ENCODE results near the gene GRB2. TPM values are rescaled to one million over a fixed set of nuclear protein-coding genes. Genes with fewer than 3 reads are reported as not detected.
"Not testable (repeated sequence)": the region's sequence is repeated elsewhere in the genome, so short reads cannot be mapped to it uniquely, and the experiment has no call there.

Gene GRB2
- total RNA-seq, 8 experiments from 2014 or later: 37.1 to 76.5 (median 43.9) TPM

DNA sequence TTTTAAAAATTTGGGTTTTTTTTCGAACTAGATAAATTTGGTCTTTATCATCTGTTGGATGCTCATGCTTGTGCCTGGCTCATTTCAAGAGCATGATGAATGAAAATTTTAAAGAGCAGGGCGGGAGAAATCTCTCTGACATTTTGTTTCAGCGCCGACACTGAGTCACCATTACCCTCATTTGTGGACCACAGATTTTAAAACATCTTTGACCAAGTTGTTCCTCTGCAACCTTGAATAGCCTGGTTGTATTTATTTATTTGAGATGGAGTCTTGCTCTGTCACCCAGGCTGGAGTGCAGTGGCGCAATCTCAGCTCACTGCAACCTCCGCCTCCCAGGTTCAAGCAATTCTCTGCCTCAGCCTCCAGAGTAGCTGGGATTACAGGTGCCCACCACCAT lies 29.0 kb upstream of the GRB2 start:
- H3K4me1 ChIP-seq (replicated peaks in 1 of 2): peaks cover 13 to 37% of the 10 kb centered on the region in 2 donors
- in situ Hi-C loops (cut with MboI; ENCODE audit: low pct_unique_long_range_greater_than_20kb in 2 of 9, low sequenced_read_pairs in 9 of 9, unreplicated experiment in 9 of 9); H3K4me3 ChIP-seq; H3K27ac ChIP-seq; ATAC-seq (replicated peaks in 6 of 8): not testable (repeated sequence)
- 60 to 100% (median 77%) methylated on average over 1 to 5 of the region's 6 CpGs for WGBS, 10 experiments

- in situ Hi-C loops (cut with MboI; ENCODE audit: low pct_unique_long_range_greater_than_20kb in 2 of 9, low sequenced_read_pairs in 9 of 9, unreplicated experiment in 9 of 9): no loop called here
- peaks cover 21 to 45% of the 10 kb centered on the region in 2 donors for H3K4me1 ChIP-seq (replicated peaks in 1 of 2)
- H3K27ac ChIP-seq: peak overlapping the region; percentile 55 to 88
- no peak overlapping the region for H3K4me3 ChIP-seq
- peak in 5 of 8 experiments; percentile 78 to 85 (median 81) for ATAC-seq (replicated peaks in 6 of 8)
- WGBS, 10 experiments: 0 to 80% (median 25%) methylated on average over 1 to 5 of the region's 6 CpGs; no CpG with 5 or more reads in 1 of the 10 experiments
These were observed 27.8 kb upstream of the GRB2 start for GRCh38 chr17:75433218-75433783.

- Histone ChIP-seq H3K4me1 (replicated peaks in 1 of 2) (peaks cover 23 to 47% of the 10 kb centered on the region in 2 donors), H3K27ac (no peak overlapping the region), H3K4me3 (no peak overlapping the region)
- ATAC-seq (replicated peaks in 6 of 8): peak in 5 of 8 experiments; percentile 4 to 52 (median 23)
- WGBS, 10 experiments: 20 to 94% (median 68%) methylated on average over 1 to 7 of the region's 11 CpGs
- in situ Hi-C loops (cut with MboI; ENCODE audit: low pct_unique_long_range_greater_than_20kb in 2 of 9, low sequenced_read_pairs in 9 of 9, unreplicated experiment in 9 of 9): no loop called here
These were observed 24.9 kb upstream of the GRB2 start for GRCh38 chr17:75430159-75430974.

GRCh38 chr17:75428543-75429469 lies 23.3 kb upstream of the GRB2 start:
- H3K4me1 ChIP-seq (replicated peaks in 1 of 2): peaks cover 19 to 32% of the 10 kb centered on the region in 2 donors
- no peak overlapping the region for H3K4me3 ChIP-seq
- ATAC-seq (replicated peaks in 6 of 8): peak in 6 of 8 experiments; percentile 29 to 59 (median 40)
- in situ Hi-C loops (cut with MboI; ENCODE audit: low pct_unique_long_range_greater_than_20kb in 2 of 9, low sequenced_read_pairs in 9 of 9, unreplicated experiment in 9 of 9): no loop called here
- peak overlapping the region; percentile 37 to 51 for H3K27ac ChIP-seq
- 33 to 89% (median 71%) methylated on average over 3 to 13 of the region's 17 CpGs for WGBS, 10 experiments

DNA sequence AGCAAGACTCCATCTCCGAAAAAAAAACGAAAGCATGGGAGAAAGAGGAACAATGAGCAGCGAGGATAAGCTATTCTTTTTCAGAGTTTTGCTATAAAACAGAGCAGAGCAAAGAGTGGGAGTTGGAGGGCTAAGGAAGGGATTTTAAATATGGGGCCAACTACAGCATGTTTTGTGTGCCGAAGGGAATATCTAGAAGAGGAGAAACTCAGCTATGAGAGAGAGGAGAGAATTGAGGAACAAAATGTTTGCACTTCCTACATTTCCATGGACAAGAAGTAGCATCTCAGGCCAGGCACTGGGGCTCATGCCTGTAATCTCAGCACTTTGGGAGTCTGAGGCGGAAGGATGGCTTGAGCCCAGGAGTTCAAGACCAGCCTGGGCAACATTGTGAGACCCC lies 13.1 kb upstream of the GRB2 start:
- 46 to 94% (median 63%) methylated on average over 2 to 5 of the region's 5 CpGs; no CpG with 5 or more reads in 2 of the 10 experiments for WGBS, 10 experiments
- in situ Hi-C loops (cut with MboI; ENCODE audit: low pct_unique_long_range_greater_than_20kb in 2 of 9, low sequenced_read_pairs in 9 of 9, unreplicated experiment in 9 of 9): loop anchor here in 2 of 9 experiments (25.0 kb wide), 2 partner anchors 106 to 131 kb away; partner anchors contain the start of gene SLC25A19 (in 1 of the 2)
- Histone ChIP-seq H3K4me3 (no peak overlapping the region), H3K4me1 (replicated peaks in 1 of 2) (no peaks in the 10 kb centered on the region), H3K27ac (no peak overlapping the region)
- no peak for ATAC-seq (replicated peaks in 6 of 8)

GRCh38 chr17:75417054-75417580 lies 11.6 kb upstream of the GRB2 start:
- no peak overlapping the region for H3K4me3 ChIP-seq
- ATAC-seq (replicated peaks in 6 of 8): no peak
- no peak overlapping the region for H3K27ac ChIP-seq
- WGBS, 10 experiments: 3 to 100% (median 52%) methylated on average over 2 to 8 of the region's 9 CpGs
- in situ Hi-C loops (cut with MboI; ENCODE audit: low pct_unique_long_range_greater_than_20kb in 2 of 9, low sequenced_read_pairs in 9 of 9, unreplicated experiment in 9 of 9): loop anchor here in 2 of 9 experiments (25.0 kb wide), 2 partner anchors 105 to 130 kb away; partner anchors contain the start of gene SLC25A19 (in 1 of the 2)
- H3K4me1 ChIP-seq (replicated peaks in 1 of 2): no peaks in the 10 kb centered on the region

DNA sequence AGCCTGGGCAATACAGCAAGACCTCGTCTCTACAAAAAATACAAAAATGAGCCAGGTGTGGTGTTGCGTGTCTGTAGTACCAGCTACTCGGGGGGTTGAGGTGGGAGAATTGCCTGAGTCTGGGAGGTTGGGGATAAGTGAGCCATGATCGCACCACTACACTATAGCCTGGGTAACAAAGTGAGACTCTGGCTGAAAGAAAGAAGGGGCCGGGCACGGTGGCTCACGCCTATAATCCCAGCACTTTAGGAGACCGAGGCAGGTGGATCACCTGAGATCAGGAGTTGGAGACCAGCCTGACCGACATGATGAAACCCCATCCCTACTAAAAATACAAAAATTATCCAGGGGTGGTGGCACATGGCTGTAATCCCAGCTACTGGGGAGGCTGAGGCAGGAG lies 10.5 kb upstream of the GRB2 start:
- WGBS, 10 experiments: 38 to 91% (median 73%) methylated on average over 1 to 5 of the region's 9 CpGs; no CpG with 5 or more reads in 4 of the 10 experiments

DNA sequence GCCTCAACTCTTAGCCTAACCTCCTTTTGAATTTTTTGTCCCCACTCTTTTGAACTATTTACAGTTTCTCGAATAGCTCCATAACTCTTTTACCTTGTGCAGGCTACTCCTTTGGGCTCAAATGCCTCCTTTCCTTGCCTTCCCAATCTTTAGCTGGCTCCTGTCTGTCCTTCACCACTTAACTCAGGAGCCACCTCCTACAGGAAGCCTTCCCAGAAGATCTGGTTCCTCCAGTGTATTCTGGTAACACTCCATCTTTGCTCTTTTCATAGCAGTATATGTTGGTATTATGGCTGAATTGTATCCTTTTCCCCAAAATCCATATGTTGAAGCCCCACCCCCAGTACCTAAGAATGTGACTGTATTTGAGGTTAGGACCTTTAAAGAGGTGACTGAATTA lies 9.0 kb upstream of the GRB2 start:
- in situ Hi-C loops (cut with MboI; ENCODE audit: low pct_unique_long_range_greater_than_20kb in 2 of 9, low sequenced_read_pairs in 9 of 9, unreplicated experiment in 9 of 9): loop anchor here in 2 of 9 experiments (25.0 kb wide), 2 partner anchors 102 to 127 kb away; partner anchors contain the start of gene SLC25A19 (in 1 of the 2)
- no peaks in the 10 kb centered on the region for H3K4me1 ChIP-seq (replicated peaks in 1 of 2)
- WGBS, 10 experiments: 0 to 89% (median 59%) methylated on average over 1 of the region's 1 CpG; no CpG with 5 or more reads in 2 of the 10 experiments
- H3K4me3 ChIP-seq: no peak overlapping the region
- ATAC-seq (replicated peaks in 6 of 8): no peak
- no peak overlapping the region for H3K27ac ChIP-seq

More for the DNA sequence above, 10.5 kb upstream of the GRB2 start:
- in situ Hi-C loops (cut with MboI; ENCODE audit: low pct_unique_long_range_greater_than_20kb in 2 of 9, low sequenced_read_pairs in 9 of 9, unreplicated experiment in 9 of 9): loop anchor here in 2 of 9 experiments (25.0 kb wide), 2 partner anchors 104 to 129 kb away; partner anchors contain the start of gene SLC25A19 (in 1 of the 2)
- no peak overlapping the region for H3K4me3 ChIP-seq
- H3K27ac ChIP-seq: no peak overlapping the region
- H3K4me1 ChIP-seq (replicated peaks in 1 of 2): no peaks in the 10 kb centered on the region
- no peak for ATAC-seq (replicated peaks in 6 of 8)

GRCh38 chr17:75412455-75413317 lies 7.2 kb upstream of the GRB2 start:
- ATAC-seq (replicated peaks in 6 of 8): peak; percentile 50 to 84 (median 72)
- Histone ChIP-seq H3K4me3 (peak overlapping the region in 1 of 5 donors; percentile 0), H3K4me1 (replicated peaks in 1 of 2) (no peaks in the 10 kb centered on the region), H3K27ac (no peak overlapping the region)
- 0 to 67% (median 3%) methylated on average over 1 to 8 of the region's 8 CpGs; no CpG with 5 or more reads in 1 of the 10 experiments for WGBS, 10 experiments
- in situ Hi-C loops (cut with MboI; ENCODE audit: low pct_unique_long_range_greater_than_20kb in 2 of 9, low sequenced_read_pairs in 9 of 9, unreplicated experiment in 9 of 9): loop anchor here in 2 of 9 experiments (25.0 kb wide), 2 partner anchors 100 to 125 kb away; partner anchors contain the start of gene SLC25A19 (in 1 of the 2)

DNA sequence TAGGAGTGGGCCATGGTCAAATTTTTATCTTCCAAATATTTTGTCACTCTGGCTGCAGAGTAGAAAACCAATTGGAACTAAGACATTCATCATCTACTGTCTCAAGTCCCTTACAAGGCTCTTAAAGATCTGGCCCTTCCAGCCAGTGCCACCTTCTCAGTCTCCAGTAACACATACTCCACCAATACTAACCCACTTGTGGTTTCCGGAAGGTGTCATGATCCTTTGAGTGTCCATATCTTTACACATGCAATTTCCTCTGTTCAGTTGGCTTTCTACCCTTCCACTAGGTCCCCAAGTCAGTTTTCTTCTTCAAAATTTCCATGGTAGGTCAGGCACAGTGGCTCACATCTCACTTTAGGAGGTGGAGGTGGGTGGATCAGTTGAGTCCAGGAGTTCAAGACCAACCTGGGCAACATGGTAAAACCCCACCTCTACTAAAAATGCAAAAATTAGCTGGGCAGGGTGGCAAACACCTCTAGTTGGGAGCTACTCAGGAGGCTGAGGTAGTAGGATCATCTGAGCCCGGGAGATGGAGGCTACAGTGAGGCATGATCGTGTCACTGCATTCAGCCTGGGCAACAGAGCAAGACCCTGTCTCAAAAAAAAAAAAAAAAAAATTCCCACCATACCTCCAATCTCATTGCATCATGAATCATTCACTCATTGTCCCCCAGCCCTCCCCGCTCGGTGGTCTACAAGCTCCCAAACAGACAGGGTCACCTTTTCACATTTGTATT lies 6.0 kb upstream of the GRB2 start:
- no peak for ATAC-seq (replicated peaks in 6 of 8)
- WGBS, 10 experiments: 33 to 100% (median 100%) methylated on average over 1 to 3 of the region's 5 CpGs; no CpG with 5 or more reads in 2 of the 10 experiments
- H3K4me1 ChIP-seq (replicated peaks in 1 of 2): peaks cover 2% of the 10 kb centered on the region in 2 donors

GRCh38 chr17:75410141-75410540 lies 4.7 kb upstream of the GRB2 start:
- peaks cover 3 to 4% of the 10 kb centered on the region in 2 donors for H3K4me1 ChIP-seq (replicated peaks in 1 of 2)
- ATAC-seq (replicated peaks in 6 of 8): no peak
- H3K4me3 ChIP-seq: no peak overlapping the region
- in situ Hi-C loops (cut with MboI; ENCODE audit: low pct_unique_long_range_greater_than_20kb in 2 of 9, low sequenced_read_pairs in 9 of 9, unreplicated experiment in 9 of 9): loop anchor here in 2 of 9 experiments (25.0 kb wide), 2 partner anchors 98 to 123 kb away; partner anchors contain the start of gene SLC25A19 (in 1 of the 2)
- WGBS, 10 experiments: 14 to 95% (median 72%) methylated on average over 2 to 3 of the region's 4 CpGs; no CpG with 5 or more reads in 4 of the 10 experiments
- H3K27ac ChIP-seq: no peak overlapping the region

More for the DNA sequence above, 6.0 kb upstream of the GRB2 start:
- in situ Hi-C loops (cut with MboI; ENCODE audit: low pct_unique_long_range_greater_than_20kb in 2 of 9, low sequenced_read_pairs in 9 of 9, unreplicated experiment in 9 of 9): loop anchor here in 2 of 9 experiments (25.0 kb wide), 2 partner anchors 99 to 124 kb away; partner anchors contain the start of gene SLC25A19 (in 1 of the 2)
- Histone ChIP-seq H3K4me3 (no peak overlapping the region), H3K27ac (no peak overlapping the region)

All from motor neuron (in vitro differentiated cells).